ENCODE data around the gene GALNT13. TPM values are rescaled to one million over a fixed set of nuclear protein-coding genes. Genes with fewer than 3 reads are reported as not detected.

The GALNT13 gene
- total and polyA plus RNA-seq, 10 of the 15 experiments (the other 5 are each of a cell fraction or from before 2014, with no cell fraction given), result 0.04 TPM; not detected in 9

- TF ChIP-seq SIX5 (IDR thresholded peaks at IDR 0.05; ENCODE audit: low read depth, low read length, severe bottlenecking) (no peak), NFYB (IDR thresholded peaks at IDR 0.05; ENCODE audit: insufficient read depth, low read depth, low read length) (no peak)
Measured at GRCh38 chr2:154264024-154264423, 392.3 kb downstream of the GALNT13 start (continued).

GRCh38 chr2:154267983-154268382 is 396.3 kb downstream of the GALNT13 start:
- Histone ChIP-seq H4K20me1 (ENCODE audit: control insufficient read depth, insufficient read depth) (no peaks in the 10 kb centered on the region), H3K79me2 (ENCODE audit: control insufficient read depth, insufficient read depth, low read length) (no peaks in the 10 kb centered on the region), H3K27me3 (replicated peaks in 1 of 2; ENCODE audit: control insufficient read depth in 2 of 2, insufficient read depth in 2 of 2, low read length in 1 of 2) (no peaks in the 10 kb centered on the region), H3K27ac (ENCODE audit: control insufficient read depth, insufficient read depth) (no peak overlapping the region), H3K4me2 (ENCODE audit: control insufficient read depth, insufficient read depth) (no peak overlapping the region), H3K4me3 (no peak overlapping the region), H3K9ac (ENCODE audit: control insufficient read depth, insufficient read depth, low read length) (no peak overlapping the region), H3K9me3 (replicated peaks; ENCODE audit: control insufficient read depth, insufficient read depth, low read length) (no peaks in the 10 kb centered on the region), H2AFZ (ENCODE audit: control insufficient read depth, low read depth, low read length) (no peak overlapping the region), H3K4me1 (ENCODE audit: control insufficient read depth, insufficient read depth, low read length) (no peaks in the 10 kb centered on the region), H3K36me3 (ENCODE audit: control insufficient read depth in 2 of 2, insufficient read depth in 2 of 2, low read length in 1 of 2) (no peaks in the 10 kb centered on the region)
- FAIRE-seq, result no peak
- ChIA-PET POLR2A (no interaction called here), SMC1A (ENCODE audit: uncharacterized antibody, unreplicated experiment) (interaction anchor here (1.1 kb wide), 1 partner anchor 22 kb away, joined by 3 read pairs; no protein-coding TSS in a partner anchor), RAD21 (ENCODE audit: unreplicated experiment) (no interaction called here), CTCF (no interaction called here)
- TF ChIP-seq POLR2AphosphoS2 (IDR thresholded peaks at IDR 0.05; ENCODE audit: low read depth, low read length) (no peak), MLLT1 (IDR thresholded peaks at IDR 0.05) (no peak), STAT1 (conservative IDR thresholded peaks at IDR 0.05) (no peak), NFIC (IDR thresholded peaks at IDR 0.05; ENCODE audit: low read depth, low read length) (no peak), ASH2L (IDR thresholded peaks at IDR 0.05; ENCODE audit: borderline replicate concordance, low read depth) (no peak), LARP7 (IDR thresholded peaks at IDR 0.05) (no peak), IKZF2 (IDR thresholded peaks at IDR 0.05) (no peak), ZBTB33 (IDR thresholded peaks at IDR 0.05) (no peak), RUNX3 (IDR thresholded peaks at IDR 0.05; ENCODE audit: low read length) (no peak), SREBF2 (IDR thresholded peaks at IDR 0.05; ENCODE audit: low read length) (no peak), ZNF217 (IDR thresholded peaks at IDR 0.05) (no peak), YBX1 (IDR thresholded peaks at IDR 0.05) (no peak), MAX (IDR thresholded peaks at IDR 0.05; ENCODE audit: low read depth, low read length) (no peak), ZNF622 (IDR thresholded peaks at IDR 0.05) (no peak), MTA2 (IDR thresholded peaks at IDR 0.05; ENCODE audit: low read depth) (no peak), CEBPB (IDR thresholded peaks at IDR 0.05; ENCODE audit: borderline replicate concordance in 1 of 2, low read depth in 2 of 2, low read length in 2 of 2) (no peak)
- WGBS (ENCODE audit: insufficient coverage, insufficient replicate concordance, low lambda C conversion rate, missing lambda C conversion rate), result 43% methylated on average over 2 of the region's 2 CpGs
- in situ Hi-C loops (cut with MboI) (no loop called here), intact Hi-C loops (cut with micrococcal nuclease; ENCODE audit: unreplicated experiment) (no loop called here)
- no TSS peak for BruUV-seq (replicated peaks)
- ATAC-seq, result no peak
- no peak for DNase-seq (ENCODE audit: low read depth, low spot score)

Measured in GM12878 (cell line).